ENCODE results near the gene ACSBG1. TPM values are rescaled to one million over a fixed set of nuclear protein-coding genes. Genes with fewer than 3 reads are reported as not detected.

ACSBG1 gene
- polyA plus RNA-seq (2013, experiment 1 of 2): 0.55 TPM
- 0.35 TPM for polyA plus RNA-seq (2013, experiment 2 of 2)

- no peak within 1 kb of the TSS for H3K27ac ChIP-seq (ENCODE audit: low read depth, low read length, severe bottlenecking)
- WGBS, 2 experiments (ENCODE audit: insufficient coverage in 2 of 2): 53 to 82% methylated on average over 4 of the region's 6 CpGs
- no peak within 1 kb of the TSS for H3K4me3 ChIP-seq (ENCODE audit: extremely low read depth, insufficient read depth, low read length, poor library complexity, severe bottlenecking)
- H3K36me3 ChIP-seq (ENCODE audit: control insufficient read depth, insufficient read depth, low read length): no peaks in the 10 kb centered on the region
- no peaks in the 10 kb centered on the region for H3K4me1 ChIP-seq (ENCODE audit: control insufficient read depth, insufficient read depth, low read length, poor library complexity, severe bottlenecking)
- no peaks in the 10 kb centered on the region for H3K9me3 ChIP-seq (ENCODE audit: control insufficient read depth, low read length)
Observed at GRCh38 chr15:78234515-78235040, at the start of gene ACSBG1. Gene ACSBG1 (minus strand): TSS chr15:78234565. CDS start chr15:78234501, 64 bp downstream.

- H3K4me1 ChIP-seq (ENCODE audit: control insufficient read depth, insufficient read depth, low read length, poor library complexity, severe bottlenecking): no peaks in the 10 kb centered on the region
- no peak overlapping the region for H3K27ac ChIP-seq (ENCODE audit: low read depth, low read length, severe bottlenecking)
- no peaks in the 10 kb centered on the region for H3K9me3 ChIP-seq (ENCODE audit: control insufficient read depth, low read length)
- H3K4me3 ChIP-seq (ENCODE audit: extremely low read depth, insufficient read depth, low read length, poor library complexity, severe bottlenecking): no peak overlapping the region
- peaks cover 49% of the 10 kb centered on the region for H3K36me3 ChIP-seq (ENCODE audit: control insufficient read depth, insufficient read depth, low read length)
- 100% methylated on average over 1 to 2 of the region's 2 CpGs for WGBS, 2 experiments (ENCODE audit: insufficient coverage in 2 of 2)
Observed at GRCh38 chr15:78282324-78282723, 48.0 kb upstream of the ACSBG1 start.

- Histone ChIP-seq H3K4me3 (ENCODE audit: extremely low read depth, insufficient read depth, low read length, poor library complexity, severe bottlenecking) (no peak overlapping the region), H3K36me3 (ENCODE audit: control insufficient read depth, insufficient read depth, low read length) (peaks cover 32% of the 10 kb centered on the region), H3K4me1 (ENCODE audit: control insufficient read depth, insufficient read depth, low read length, poor library complexity, severe bottlenecking) (no peaks in the 10 kb centered on the region), H3K9me3 (ENCODE audit: control insufficient read depth, low read length) (no peaks in the 10 kb centered on the region), H3K27ac (ENCODE audit: low read depth, low read length, severe bottlenecking) (no peak overlapping the region)
- WGBS, 2 experiments (ENCODE audit: insufficient coverage in 2 of 2): 96 to 97% methylated on average over 13 of the region's 13 CpGs
Observed at GRCh38 chr15:78280319-78281072, 46.1 kb upstream of the ACSBG1 start.

- Histone ChIP-seq H3K27ac (ENCODE audit: low read depth, low read length, severe bottlenecking) (no peak overlapping the region), H3K36me3 (ENCODE audit: control insufficient read depth, insufficient read depth, low read length) (no peaks in the 10 kb centered on the region), H3K4me3 (ENCODE audit: extremely low read depth, insufficient read depth, low read length, poor library complexity, severe bottlenecking) (no peak overlapping the region), H3K9me3 (ENCODE audit: control insufficient read depth, low read length) (no peaks in the 10 kb centered on the region), H3K4me1 (ENCODE audit: control insufficient read depth, insufficient read depth, low read length, poor library complexity, severe bottlenecking) (no peaks in the 10 kb centered on the region)
- 100% methylated on average over 4 of the region's 6 CpGs for WGBS, 2 experiments (ENCODE audit: insufficient coverage in 2 of 2)
Observed at GRCh38 chr15:78276064-78276943, 41.9 kb upstream of the ACSBG1 start.

GRCh38 chr15:78274994-78275393 is 40.6 kb upstream of the ACSBG1 start:
- Histone ChIP-seq H3K27ac (ENCODE audit: low read depth, low read length, severe bottlenecking) (no peak overlapping the region), H3K36me3 (ENCODE audit: control insufficient read depth, insufficient read depth, low read length) (no peaks in the 10 kb centered on the region), H3K4me1 (ENCODE audit: control insufficient read depth, insufficient read depth, low read length, poor library complexity, severe bottlenecking) (no peaks in the 10 kb centered on the region), H3K9me3 (ENCODE audit: control insufficient read depth, low read length) (no peaks in the 10 kb centered on the region), H3K4me3 (ENCODE audit: extremely low read depth, insufficient read depth, low read length, poor library complexity, severe bottlenecking) (no peak overlapping the region)
- WGBS, 2 experiments (ENCODE audit: insufficient coverage in 2 of 2): 94% methylated on average over 3 to 4 of the region's 5 CpGs

GRCh38 chr15:78272776-78273175 is 38.4 kb upstream of the ACSBG1 start:
- H3K4me3 ChIP-seq (ENCODE audit: extremely low read depth, insufficient read depth, low read length, poor library complexity, severe bottlenecking): no peak overlapping the region
- no peaks in the 10 kb centered on the region for H3K9me3 ChIP-seq (ENCODE audit: control insufficient read depth, low read length)
- no peaks in the 10 kb centered on the region for H3K4me1 ChIP-seq (ENCODE audit: control insufficient read depth, insufficient read depth, low read length, poor library complexity, severe bottlenecking)
- H3K27ac ChIP-seq (ENCODE audit: low read depth, low read length, severe bottlenecking): no peak overlapping the region
- 100% methylated on average over 1 of the region's 3 CpGs; no CpG with 5 or more reads in 1 of the 2 experiments for WGBS, 2 experiments (ENCODE audit: insufficient coverage in 2 of 2)
- H3K36me3 ChIP-seq (ENCODE audit: control insufficient read depth, insufficient read depth, low read length): no peaks in the 10 kb centered on the region

- H3K36me3 ChIP-seq (ENCODE audit: control insufficient read depth, insufficient read depth, low read length): no peaks in the 10 kb centered on the region
- 78 to 85% methylated on average over 2 of the region's 2 CpGs for WGBS, 2 experiments (ENCODE audit: insufficient coverage in 2 of 2)
Observed at GRCh38 chr15:78272316-78272715, 38.0 kb upstream of the ACSBG1 start.

GRCh38 chr15:78266806-78267205 is 32.4 kb upstream of the ACSBG1 start:
- Histone ChIP-seq H3K9me3 (ENCODE audit: control insufficient read depth, low read length) (no peaks in the 10 kb centered on the region), H3K36me3 (ENCODE audit: control insufficient read depth, insufficient read depth, low read length) (no peaks in the 10 kb centered on the region), H3K4me3 (ENCODE audit: extremely low read depth, insufficient read depth, low read length, poor library complexity, severe bottlenecking) (no peak overlapping the region), H3K4me1 (ENCODE audit: control insufficient read depth, insufficient read depth, low read length, poor library complexity, severe bottlenecking) (no peaks in the 10 kb centered on the region), H3K27ac (ENCODE audit: low read depth, low read length, severe bottlenecking) (no peak overlapping the region)
- WGBS, 2 experiments (ENCODE audit: insufficient coverage in 2 of 2): no CpG with 5 or more reads among the region's 2 CpGs

More at GRCh38 chr15:78272316-78272715, 38.0 kb upstream of the ACSBG1 start:
- Histone ChIP-seq H3K27ac (ENCODE audit: low read depth, low read length, severe bottlenecking) (no peak overlapping the region), H3K9me3 (ENCODE audit: control insufficient read depth, low read length) (no peaks in the 10 kb centered on the region), H3K4me1 (ENCODE audit: control insufficient read depth, insufficient read depth, low read length, poor library complexity, severe bottlenecking) (no peaks in the 10 kb centered on the region), H3K4me3 (ENCODE audit: extremely low read depth, insufficient read depth, low read length, poor library complexity, severe bottlenecking) (no peak overlapping the region)

- no peaks in the 10 kb centered on the region for H3K36me3 ChIP-seq (ENCODE audit: control insufficient read depth, insufficient read depth, low read length)
- no peaks in the 10 kb centered on the region for H3K9me3 ChIP-seq (ENCODE audit: control insufficient read depth, low read length)
- no peaks in the 10 kb centered on the region for H3K4me1 ChIP-seq (ENCODE audit: control insufficient read depth, insufficient read depth, low read length, poor library complexity, severe bottlenecking)
- no peak overlapping the region for H3K4me3 ChIP-seq (ENCODE audit: extremely low read depth, insufficient read depth, low read length, poor library complexity, severe bottlenecking)
- H3K27ac ChIP-seq (ENCODE audit: low read depth, low read length, severe bottlenecking): no peak overlapping the region
Observed at GRCh38 chr15:78266229-78266628, 31.9 kb upstream of the ACSBG1 start.

- no peaks in the 10 kb centered on the region for H3K36me3 ChIP-seq (ENCODE audit: control insufficient read depth, insufficient read depth, low read length)
- WGBS, 2 experiments (ENCODE audit: insufficient coverage in 2 of 2): 81 to 100% methylated on average over 3 to 5 of the region's 9 CpGs
- no peaks in the 10 kb centered on the region for H3K4me1 ChIP-seq (ENCODE audit: control insufficient read depth, insufficient read depth, low read length, poor library complexity, severe bottlenecking)
- no peaks in the 10 kb centered on the region for H3K9me3 ChIP-seq (ENCODE audit: control insufficient read depth, low read length)
- no peak overlapping the region for H3K4me3 ChIP-seq (ENCODE audit: extremely low read depth, insufficient read depth, low read length, poor library complexity, severe bottlenecking)
- H3K27ac ChIP-seq (ENCODE audit: low read depth, low read length, severe bottlenecking): no peak overlapping the region
Observed at GRCh38 chr15:78265752-78266224, 31.4 kb upstream of the ACSBG1 start.

Data from mesodermal cell (in vitro differentiated cells).